ENCODE measurements around the gene THSD4. TPM values are rescaled to one million over a fixed set of nuclear protein-coding genes. Genes with fewer than 3 reads are reported as not detected.

The THSD4 gene
- total and polyA plus RNA-seq, 2 donors (not counting 1 experiment from before 2014, with no cell fraction given): 43.1 to 95.5 TPM

- Histone ChIP-seq H3K27me3 (ENCODE audit: control insufficient read depth, insufficient read depth, low read length) (no peaks in the 10 kb centered on the region), H4K20me1 (ENCODE audit: control insufficient read depth, extremely low read depth, insufficient read depth, low read length) (no peaks in the 10 kb centered on the region), H3K4me1 (ENCODE audit: control insufficient read depth, extremely low read depth, insufficient read depth, low read length) (no peaks in the 10 kb centered on the region), H3K27ac (ENCODE audit: insufficient read depth, low read length) (no peak overlapping the region), H3K79me2 (ENCODE audit: control insufficient read depth, insufficient read depth, low read length) (no peaks in the 10 kb centered on the region), H2AFZ (ENCODE audit: low read length) (no peak overlapping the region), H3K4me2 (ENCODE audit: extremely low read depth, insufficient read depth, low read length) (no peak overlapping the region), H3K4me3 (replicated peaks in 1 of 4; ENCODE audit: control extremely low read depth in 1 of 4, insufficient read depth in 1 of 4, low read depth in 3 of 4, low read length in 4 of 4) (no peak overlapping the region), H3K9me3 (ENCODE audit: control insufficient read depth, insufficient read depth, low read depth, low read length) (no peaks in the 10 kb centered on the region), H3K36me3 (ENCODE audit: control insufficient read depth, insufficient read depth, low read length) (no peaks in the 10 kb centered on the region), H3K9ac (ENCODE audit: insufficient read depth, low read length) (no peak overlapping the region)
- no peak for TF ChIP-seq CTCF (conservative IDR thresholded peaks at IDR 0.05 in 1 of 2, IDR thresholded peaks at IDR 0.05 in 1 of 2; ENCODE audit: low read depth in 1 of 2, low read length in 2 of 2)
- TF ChIP-seq EZH2 (IDR thresholded peaks at IDR 0.05; ENCODE audit: low read length, missing control alignments): no peak
- DNase-seq (ENCODE audit: low read depth in 2 of 2): no peak
Measured at GRCh38 chr15:71350622-71351378, 235.5 kb downstream of the THSD4 start.

GRCh38 chr15:71352125-71352524 lies 236.9 kb downstream of the THSD4 start:
- Histone ChIP-seq H3K9me3 (ENCODE audit: control insufficient read depth, insufficient read depth, low read depth, low read length) (no peaks in the 10 kb centered on the region), H3K27ac (ENCODE audit: insufficient read depth, low read length) (no peak overlapping the region), H3K36me3 (ENCODE audit: control insufficient read depth, insufficient read depth, low read length) (no peaks in the 10 kb centered on the region), H2AFZ (ENCODE audit: low read length) (no peak overlapping the region), H3K4me2 (ENCODE audit: extremely low read depth, insufficient read depth, low read length) (no peak overlapping the region), H3K9ac (ENCODE audit: insufficient read depth, low read length) (no peak overlapping the region), H4K20me1 (ENCODE audit: control insufficient read depth, extremely low read depth, insufficient read depth, low read length) (no peaks in the 10 kb centered on the region), H3K4me1 (ENCODE audit: control insufficient read depth, extremely low read depth, insufficient read depth, low read length) (no peaks in the 10 kb centered on the region), H3K27me3 (ENCODE audit: control insufficient read depth, insufficient read depth, low read length) (no peaks in the 10 kb centered on the region), H3K4me3 (replicated peaks in 1 of 4; ENCODE audit: control extremely low read depth in 1 of 4, insufficient read depth in 1 of 4, low read depth in 3 of 4, low read length in 4 of 4) (no peak overlapping the region), H3K79me2 (ENCODE audit: control insufficient read depth, insufficient read depth, low read length) (no peaks in the 10 kb centered on the region)
- TF ChIP-seq EZH2 (IDR thresholded peaks at IDR 0.05; ENCODE audit: low read length, missing control alignments) (no peak), CTCF (conservative IDR thresholded peaks at IDR 0.05 in 1 of 2, IDR thresholded peaks at IDR 0.05 in 1 of 2; ENCODE audit: low read depth in 1 of 2, low read length in 2 of 2) (no peak)
- no peak for DNase-seq (ENCODE audit: low read depth in 2 of 2)

GRCh38 chr15:71352765-71353164 lies 237.5 kb downstream of the THSD4 start:
- TF ChIP-seq CTCF (conservative IDR thresholded peaks at IDR 0.05 in 1 of 2, IDR thresholded peaks at IDR 0.05 in 1 of 2; ENCODE audit: low read depth in 1 of 2, low read length in 2 of 2) (no peak), EZH2 (IDR thresholded peaks at IDR 0.05; ENCODE audit: low read length, missing control alignments) (no peak)
- no peak overlapping the region for H3K9ac ChIP-seq (ENCODE audit: insufficient read depth, low read length)
- no peaks in the 10 kb centered on the region for H3K27me3 ChIP-seq (ENCODE audit: control insufficient read depth, insufficient read depth, low read length)
- no peaks in the 10 kb centered on the region for H3K9me3 ChIP-seq (ENCODE audit: control insufficient read depth, insufficient read depth, low read depth, low read length)
- no peaks in the 10 kb centered on the region for H3K79me2 ChIP-seq (ENCODE audit: control insufficient read depth, insufficient read depth, low read length)
- no peak overlapping the region for H3K4me3 ChIP-seq (replicated peaks in 1 of 4; ENCODE audit: control extremely low read depth in 1 of 4, insufficient read depth in 1 of 4, low read depth in 3 of 4, low read length in 4 of 4)
- H3K4me2 ChIP-seq (ENCODE audit: extremely low read depth, insufficient read depth, low read length): no peak overlapping the region
- H3K27ac ChIP-seq (ENCODE audit: insufficient read depth, low read length): no peak overlapping the region
- no peaks in the 10 kb centered on the region for H4K20me1 ChIP-seq (ENCODE audit: control insufficient read depth, extremely low read depth, insufficient read depth, low read length)
- H3K36me3 ChIP-seq (ENCODE audit: control insufficient read depth, insufficient read depth, low read length): no peaks in the 10 kb centered on the region
- H3K4me1 ChIP-seq (ENCODE audit: control insufficient read depth, extremely low read depth, insufficient read depth, low read length): no peaks in the 10 kb centered on the region
- no peak overlapping the region for H2AFZ ChIP-seq (ENCODE audit: low read length)
- no peak for DNase-seq (ENCODE audit: low read depth in 2 of 2)

Measured in fibroblast of lung (primary cell).